Measurements from ENCODE around the gene SMARCE1. TPM values are rescaled to one million over a fixed set of nuclear protein-coding genes. Genes with fewer than 3 reads are reported as not detected.
A peak's percentile ranks its signal among the peaks of the same experiment; 100 is the strongest.

Gene SMARCE1
- total and polyA plus RNA-seq, 7 donors = 49.6 to 64.7 (median 59.9) TPM

DNA sequence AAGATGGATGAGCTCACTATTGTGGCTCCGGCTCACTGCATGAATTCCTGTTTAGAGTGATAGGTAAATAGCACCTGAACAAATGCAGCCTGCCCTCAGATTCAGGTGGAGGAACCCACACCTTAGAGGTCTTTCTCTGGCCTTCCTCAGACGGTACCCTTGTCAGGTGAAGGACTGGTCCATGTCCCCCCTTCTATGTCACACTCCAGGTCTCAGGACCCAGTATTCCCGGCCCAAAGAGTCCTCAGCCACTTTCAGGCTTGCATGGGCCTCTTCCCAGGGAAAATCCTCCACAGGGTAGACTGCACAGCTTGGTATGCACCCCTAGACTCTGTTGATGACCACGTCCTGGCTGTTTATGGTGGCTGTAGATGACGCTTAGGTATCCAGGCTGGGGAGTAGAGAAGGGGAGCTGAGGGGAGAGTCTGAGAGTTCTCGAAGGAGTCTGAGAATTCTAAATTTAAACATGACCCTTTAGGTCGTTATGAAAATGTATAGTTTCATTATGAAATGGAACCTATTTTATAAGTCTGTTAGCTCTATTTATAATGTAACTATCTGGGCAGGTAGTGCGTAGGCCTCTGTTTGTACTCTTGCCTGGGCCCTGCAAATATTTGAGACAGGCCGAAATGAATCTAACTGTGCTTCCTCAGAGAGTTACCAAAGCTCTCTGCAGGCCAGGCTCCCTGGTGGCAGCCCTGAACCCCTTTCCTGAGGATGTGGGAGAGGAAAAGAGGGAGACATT is 49.9 kb downstream of the SMARCE1 start:
- Histone ChIP-seq H3K27me3 (ENCODE audit: insufficient read depth in 3 of 3, low read length in 2 of 3) (no peaks in the 10 kb centered on the region), H3K4me3 (no peak overlapping the region), H3K36me3 (ENCODE audit: insufficient read depth in 1 of 2, low read depth in 1 of 2) (no peaks in the 10 kb centered on the region), H3K4me1 (no peaks in the 10 kb centered on the region), H3K9me3 (no peaks in the 10 kb centered on the region), H3K27ac (peak overlapping the region; percentile 50)
- intact Hi-C loops (cut with DNase I) = no loop called here
- TF ChIP-seq, protein P1, sequence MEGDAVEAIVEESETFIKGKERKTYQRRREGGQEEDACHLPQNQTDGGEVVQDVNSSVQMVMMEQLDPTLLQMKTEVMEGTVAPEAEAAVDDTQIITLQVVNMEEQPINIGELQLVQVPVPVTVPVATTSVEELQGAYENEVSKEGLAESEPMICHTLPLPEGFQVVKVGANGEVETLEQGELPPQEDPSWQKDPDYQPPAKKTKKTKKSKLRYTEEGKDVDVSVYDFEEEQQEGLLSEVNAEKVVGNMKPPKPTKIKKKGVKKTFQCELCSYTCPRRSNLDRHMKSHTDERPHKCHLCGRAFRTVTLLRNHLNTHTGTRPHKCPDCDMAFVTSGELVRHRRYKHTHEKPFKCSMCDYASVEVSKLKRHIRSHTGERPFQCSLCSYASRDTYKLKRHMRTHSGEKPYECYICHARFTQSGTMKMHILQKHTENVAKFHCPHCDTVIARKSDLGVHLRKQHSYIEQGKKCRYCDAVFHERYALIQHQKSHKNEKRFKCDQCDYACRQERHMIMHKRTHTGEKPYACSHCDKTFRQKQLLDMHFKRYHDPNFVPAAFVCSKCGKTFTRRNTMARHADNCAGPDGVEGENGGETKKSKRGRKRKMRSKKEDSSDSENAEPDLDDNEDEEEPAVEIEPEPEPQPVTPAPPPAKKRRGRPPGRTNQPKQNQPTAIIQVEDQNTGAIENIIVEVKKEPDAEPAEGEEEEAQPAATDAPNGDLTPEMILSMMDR (IDR thresholded peaks at IDR 0.05) = no peak
- no peak for ATAC-seq
- WGBS, 3 donors = 90 to 92% (median 91%) methylated on average over 9 of the region's 9 CpGs
- DNase-seq = no peak

DNA sequence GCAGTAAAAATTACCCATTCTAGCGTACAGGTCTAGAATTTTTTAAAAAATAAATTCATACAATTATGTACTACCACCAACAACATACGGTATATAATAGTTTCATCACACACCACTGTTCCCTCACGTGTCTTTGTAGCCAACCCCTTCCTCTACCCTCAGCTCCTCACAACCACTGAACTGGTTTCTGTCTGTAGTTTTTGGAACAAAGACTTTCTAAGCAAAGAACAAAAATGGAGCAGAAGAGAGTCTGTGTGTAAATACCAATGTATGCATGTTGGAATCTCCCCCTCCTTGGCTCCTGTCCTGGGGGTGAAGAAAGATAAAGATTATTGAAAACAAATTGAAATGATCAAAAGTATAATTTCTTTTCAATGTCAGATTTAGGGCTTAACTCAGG is 50.5 kb downstream of the SMARCE1 start:
- H3K27ac ChIP-seq = no peak overlapping the region
- TF ChIP-seq, protein P1 (IDR thresholded peaks at IDR 0.05) = no peak
- 88 to 91% (median 90%) methylated on average over 3 of the region's 3 CpGs for WGBS, 3 donors
- intact Hi-C loops (cut with DNase I) = no loop called here
- no peak overlapping the region for H3K4me3 ChIP-seq
- no peaks in the 10 kb centered on the region for H3K4me1 ChIP-seq
- no peaks in the 10 kb centered on the region for H3K36me3 ChIP-seq (ENCODE audit: insufficient read depth in 1 of 2, low read depth in 1 of 2)
- no peaks in the 10 kb centered on the region for H3K9me3 ChIP-seq
- DNase-seq (no peak), ATAC-seq (no peak)
- no peaks in the 10 kb centered on the region for H3K27me3 ChIP-seq (ENCODE audit: insufficient read depth in 3 of 3, low read length in 2 of 3)

DNA sequence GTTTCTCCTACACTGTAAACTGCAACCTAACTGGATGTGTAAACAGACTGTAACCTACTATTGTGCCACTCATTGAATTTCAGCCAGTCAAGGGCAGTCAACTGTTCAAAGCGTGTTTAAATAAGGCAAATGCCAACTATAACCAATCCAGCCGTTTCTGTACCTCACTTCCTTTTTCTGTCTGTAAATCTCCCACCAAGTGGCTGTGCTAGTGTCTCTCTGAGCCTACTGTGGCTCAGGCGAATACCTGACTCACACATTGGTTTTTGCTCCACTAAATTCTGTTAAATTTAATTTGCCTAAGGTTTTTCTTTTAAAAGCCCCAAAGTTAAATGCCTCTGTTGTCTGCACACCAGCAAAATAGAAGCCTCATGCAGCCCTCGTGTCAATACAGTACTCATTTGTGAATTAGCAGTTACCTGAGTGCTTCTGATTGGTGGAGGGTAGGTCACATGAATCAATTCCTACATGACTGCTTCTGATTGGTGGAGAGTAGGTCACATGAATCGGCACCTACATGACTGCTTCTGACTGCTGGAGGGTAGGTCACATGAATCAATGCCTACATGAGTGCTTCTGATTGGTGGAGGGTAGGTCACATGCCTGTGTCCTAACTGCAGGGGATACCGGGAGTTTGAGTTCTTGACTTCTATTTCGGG is 51.2 kb downstream of the SMARCE1 start:
- Histone ChIP-seq H3K27me3 (ENCODE audit: insufficient read depth in 3 of 3, low read length in 2 of 3) (no peaks in the 10 kb centered on the region), H3K9me3 (no peaks in the 10 kb centered on the region), H3K4me1 (no peaks in the 10 kb centered on the region), H3K4me3 (no peak overlapping the region), H3K36me3 (ENCODE audit: insufficient read depth in 1 of 2, low read depth in 1 of 2) (no peaks in the 10 kb centered on the region), H3K27ac (no peak overlapping the region)
- ATAC-seq (peak in 1 of 4 donors; percentile 49), DNase-seq (no peak)
- 77 to 81% (median 77%) methylated on average over 7 of the region's 7 CpGs for WGBS, 3 donors
- TF ChIP-seq, protein P1 (IDR thresholded peaks at IDR 0.05) = no peak
- intact Hi-C loops (cut with DNase I) = no loop called here

DNA sequence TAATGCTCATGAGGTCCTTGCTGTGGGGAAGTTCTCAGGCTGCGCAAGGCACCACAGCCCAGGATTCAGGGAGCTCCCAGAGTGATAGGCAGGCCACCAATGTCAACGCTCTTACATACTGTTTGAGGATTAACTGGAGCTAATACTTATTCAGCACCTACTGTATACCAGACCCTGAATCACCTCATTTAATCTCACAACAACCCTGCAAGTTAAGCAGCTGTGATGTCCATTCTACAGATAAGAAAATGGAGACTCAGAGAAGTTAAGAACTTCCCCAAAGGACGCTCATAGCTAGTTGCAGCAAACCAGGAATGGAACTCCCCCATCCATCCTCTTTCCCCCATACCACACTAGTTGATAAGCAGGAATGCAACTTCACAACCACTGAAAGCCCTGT is 56.9 kb downstream of the SMARCE1 start:
- Histone ChIP-seq H3K36me3 (ENCODE audit: insufficient read depth in 1 of 2, low read depth in 1 of 2) (no peaks in the 10 kb centered on the region), H3K4me1 (no peaks in the 10 kb centered on the region), H3K27me3 (ENCODE audit: insufficient read depth in 3 of 3, low read length in 2 of 3) (peaks cover 0 to 3% (median 0%) of the 10 kb centered on the region in 3 donors), H3K27ac (no peak overlapping the region), H3K9me3 (no peaks in the 10 kb centered on the region), H3K4me3 (no peak overlapping the region)
- intact Hi-C loops (cut with DNase I) = no loop called here
- WGBS, 3 donors = 86 to 92% (median 88%) methylated on average over 3 of the region's 3 CpGs
- ATAC-seq = no peak
- DNase-seq = no peak
- TF ChIP-seq, protein P1 (IDR thresholded peaks at IDR 0.05) = no peak

Measured in psoas muscle (tissue), 8 donors.